Measurements from ENCODE around the gene SDK1. TPM values are rescaled to one million over a fixed set of nuclear protein-coding genes. Genes with fewer than 3 reads are reported as not detected.

Gene SDK1
- total RNA-seq, 2 experiments from 2014 or later, result 0.19 to 0.36 TPM

- TF ChIP-seq EZH2phosphoT487 (IDR thresholded peaks at IDR 0.05; ENCODE audit: borderline replicate concordance, low read depth, low read length) (no peak), CTCF (conservative IDR thresholded peaks at IDR 0.05; ENCODE audit: low read length) (no peak)
- H3K9me3 ChIP-seq (ENCODE audit: low read length), result no peaks in the 10 kb centered on the region
- no peaks in the 10 kb centered on the region for H3K36me3 ChIP-seq (ENCODE audit: insufficient read depth, low read length)
- no peaks in the 10 kb centered on the region for H4K20me1 ChIP-seq (ENCODE audit: insufficient read depth, low read length)
- H3K27ac ChIP-seq (ENCODE audit: low read depth, low read length, poor library complexity, severe bottlenecking), result no peak overlapping the region
- H3K4me2 ChIP-seq (ENCODE audit: low read length), result no peak overlapping the region
- H3K79me2 ChIP-seq (ENCODE audit: insufficient read depth, low read depth, low read length), result no peaks in the 10 kb centered on the region
- ChIA-PET CTCF (ENCODE audit: unreplicated experiment) (no interaction called here), POLR2A (no interaction called here)
- no peaks in the 10 kb centered on the region for H3K4me1 ChIP-seq (ENCODE audit: insufficient read depth, low read length, poor library complexity, severe bottlenecking)
- no peak overlapping the region for H3K4me3 ChIP-seq (ENCODE audit: low read depth, low read length, poor library complexity, severe bottlenecking)
- intact Hi-C loops (cut with micrococcal nuclease; ENCODE audit: unreplicated experiment), result no loop called here
- H3K9me2 ChIP-seq (ENCODE audit: insufficient read depth, low read length), result no peaks in the 10 kb centered on the region
- DNase-seq (ENCODE audit: low spot score), result no peak
- no peak overlapping the region for H2AFZ ChIP-seq (ENCODE audit: low read length)
- no TSS peak for BruUV-seq (replicated peaks)
These were observed 152.3 kb downstream of the SDK1 start for GRCh38 chr7:3453398-3453797.

GRCh38 chr7:3455806-3456595, 154.9 kb downstream of the SDK1 start:
- no peaks in the 10 kb centered on the region for H3K9me3 ChIP-seq (ENCODE audit: low read length)
- H4K20me1 ChIP-seq (ENCODE audit: insufficient read depth, low read length), result no peaks in the 10 kb centered on the region
- ChIA-PET POLR2A (interaction anchor here (0.7 kb wide), 2 partner anchors 10 to 211 kb away, joined by 3 read pairs; no protein-coding TSS in a partner anchor), CTCF (ENCODE audit: unreplicated experiment) (no interaction called here)
- no peaks in the 10 kb centered on the region for H3K36me3 ChIP-seq (ENCODE audit: insufficient read depth, low read length)
- TF ChIP-seq EZH2phosphoT487 (IDR thresholded peaks at IDR 0.05; ENCODE audit: borderline replicate concordance, low read depth, low read length) (no peak), CTCF (conservative IDR thresholded peaks at IDR 0.05; ENCODE audit: low read length) (no peak)
- no peak overlapping the region for H3K27ac ChIP-seq (ENCODE audit: low read depth, low read length, poor library complexity, severe bottlenecking)
- H3K4me3 ChIP-seq (ENCODE audit: low read depth, low read length, poor library complexity, severe bottlenecking), result no peak overlapping the region
- intact Hi-C loops (cut with micrococcal nuclease; ENCODE audit: unreplicated experiment), result no loop called here
- H3K4me2 ChIP-seq (ENCODE audit: low read length), result no peak overlapping the region
- H3K4me1 ChIP-seq (ENCODE audit: insufficient read depth, low read length, poor library complexity, severe bottlenecking), result no peaks in the 10 kb centered on the region
- no peaks in the 10 kb centered on the region for H3K9me2 ChIP-seq (ENCODE audit: insufficient read depth, low read length)
- no TSS peak for BruUV-seq (replicated peaks)
- H3K79me2 ChIP-seq (ENCODE audit: insufficient read depth, low read depth, low read length), result no peaks in the 10 kb centered on the region
- no peak overlapping the region for H2AFZ ChIP-seq (ENCODE audit: low read length)
- DNase-seq (ENCODE audit: low spot score), result no peak

GRCh38 chr7:3459111-3459510, 158.1 kb downstream of the SDK1 start:
- H3K27ac ChIP-seq (ENCODE audit: low read depth, low read length, poor library complexity, severe bottlenecking), result no peak overlapping the region
- POLR2A ChIA-PET, result no interaction called here
- H3K4me3 ChIP-seq (ENCODE audit: low read depth, low read length, poor library complexity, severe bottlenecking), result no peak overlapping the region
- DNase-seq (ENCODE audit: low spot score), result no peak
- H3K4me2 ChIP-seq (ENCODE audit: low read length), result no peak overlapping the region
- CTCF ChIA-PET (ENCODE audit: unreplicated experiment), result no interaction called here
- H4K20me1 ChIP-seq (ENCODE audit: insufficient read depth, low read length), result no peaks in the 10 kb centered on the region
- no peaks in the 10 kb centered on the region for H3K36me3 ChIP-seq (ENCODE audit: insufficient read depth, low read length)
- no peak for TF ChIP-seq CTCF (conservative IDR thresholded peaks at IDR 0.05; ENCODE audit: low read length)
- no peak for TF ChIP-seq EZH2phosphoT487 (IDR thresholded peaks at IDR 0.05; ENCODE audit: borderline replicate concordance, low read depth, low read length)
- H3K9me3 ChIP-seq (ENCODE audit: low read length), result no peaks in the 10 kb centered on the region
- no peaks in the 10 kb centered on the region for H3K4me1 ChIP-seq (ENCODE audit: insufficient read depth, low read length, poor library complexity, severe bottlenecking)
- H3K9me2 ChIP-seq (ENCODE audit: insufficient read depth, low read length), result no peaks in the 10 kb centered on the region
- H2AFZ ChIP-seq (ENCODE audit: low read length), result no peak overlapping the region
- no peaks in the 10 kb centered on the region for H3K79me2 ChIP-seq (ENCODE audit: insufficient read depth, low read depth, low read length)
- intact Hi-C loops (cut with micrococcal nuclease; ENCODE audit: unreplicated experiment), result no loop called here
- BruUV-seq (replicated peaks), result no TSS peak

All from OCI-LY7 (cell line).